ENCODE results near the gene BCAT1.

DNA sequence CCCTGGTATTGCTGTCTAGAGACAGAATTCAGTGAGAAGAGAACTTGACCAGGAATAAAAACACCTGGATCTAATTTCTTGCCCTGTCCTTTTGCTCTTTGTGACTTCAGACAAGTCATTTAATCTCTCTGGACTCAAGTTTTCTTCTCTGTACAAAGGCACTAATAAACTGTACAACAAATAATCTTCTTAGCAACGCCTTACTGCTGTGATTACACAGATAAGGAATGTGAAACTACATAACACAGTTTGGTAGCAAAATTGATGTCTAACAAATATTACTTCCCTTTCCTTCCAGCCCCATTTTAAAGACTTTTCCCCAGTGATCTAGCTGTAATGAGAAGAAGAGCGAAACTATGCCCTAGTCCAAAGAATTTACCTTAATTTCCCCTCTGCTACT is 69.3 kb downstream of the BCAT1 start:
- TF ChIP-seq, protein P1, sequence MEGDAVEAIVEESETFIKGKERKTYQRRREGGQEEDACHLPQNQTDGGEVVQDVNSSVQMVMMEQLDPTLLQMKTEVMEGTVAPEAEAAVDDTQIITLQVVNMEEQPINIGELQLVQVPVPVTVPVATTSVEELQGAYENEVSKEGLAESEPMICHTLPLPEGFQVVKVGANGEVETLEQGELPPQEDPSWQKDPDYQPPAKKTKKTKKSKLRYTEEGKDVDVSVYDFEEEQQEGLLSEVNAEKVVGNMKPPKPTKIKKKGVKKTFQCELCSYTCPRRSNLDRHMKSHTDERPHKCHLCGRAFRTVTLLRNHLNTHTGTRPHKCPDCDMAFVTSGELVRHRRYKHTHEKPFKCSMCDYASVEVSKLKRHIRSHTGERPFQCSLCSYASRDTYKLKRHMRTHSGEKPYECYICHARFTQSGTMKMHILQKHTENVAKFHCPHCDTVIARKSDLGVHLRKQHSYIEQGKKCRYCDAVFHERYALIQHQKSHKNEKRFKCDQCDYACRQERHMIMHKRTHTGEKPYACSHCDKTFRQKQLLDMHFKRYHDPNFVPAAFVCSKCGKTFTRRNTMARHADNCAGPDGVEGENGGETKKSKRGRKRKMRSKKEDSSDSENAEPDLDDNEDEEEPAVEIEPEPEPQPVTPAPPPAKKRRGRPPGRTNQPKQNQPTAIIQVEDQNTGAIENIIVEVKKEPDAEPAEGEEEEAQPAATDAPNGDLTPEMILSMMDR (conservative IDR thresholded peaks at IDR 0.05): no peak
- no peak for TF ChIP-seq ZFX (IDR thresholded peaks at IDR 0.05)
